Panc1 (cell line): ENCODE results near the gene TMEM91. TPM values are rescaled to one million over a fixed set of nuclear protein-coding genes. Genes with fewer than 3 reads are reported as not detected.
A peak's percentile ranks its signal among the peaks of the same experiment; 100 is the strongest.
"Not testable (repeated sequence)": the region's sequence is repeated elsewhere in the genome, so short reads cannot be mapped to it uniquely, and the experiment has no call there.

ENCODE experiments used
- ATAC-seq: fragments of 200-7000 bp; cut with Tn5 transposase; 2 replicates; pipeline ENCODE4 v1.9.1; 2020; ENCODE audit warnings: mild to moderate bottlenecking, moderate library complexity
- BruUV-seq: library from RNA; stranded (reverse); fragments of 400-500 nt; replicated peaks from 2 replicates; lab custom pipeline; 2021; lab: Mats Ljungman, UMichigan
- CTCF ChIA-PET: fragments of 300-600 bp; sonication (Branson Sonifier 250); formaldehyde crosslinking; loops from one replicate; lab custom pipeline; 2022; ENCODE audit warnings: antibody characterized with exemption; lab: Charles Lee
- POLR2A ChIA-PET: fragments of 300-600 bp; sonication (Branson Sonifier 250); formaldehyde crosslinking; loops from one replicate; lab custom pipeline; 2022; ENCODE audit warnings: antibody characterized with exemption; lab: Charles Lee
- DNase-seq: peaks from one replicate; pipeline ENCODE4 v3.0.0-alpha.2; 2010; ENCODE audit warnings: low read depth, low spot score
- H3K27ac ChIP-seq: 2 replicates; pipeline ENCODE4 v1.5.1; 2011; ENCODE audit warnings: mild to moderate bottlenecking, low read length, inconsistent platforms
- H3K27me3 ChIP-seq: fragments of 200-500 bp; sonication (Bioruptor generic); 2 replicates; pipeline ENCODE4 v1.6.0; 2014; ENCODE audit warnings: low read length, inconsistent platforms; ENCODE audit not compliant: control insufficient read depth, insufficient read depth
- H3K36me3 ChIP-seq: fragments of 200-500 bp; sonication (Bioruptor generic); 2 replicates; pipeline ENCODE4 v1.5.1; 2014; ENCODE audit warnings: inconsistent platforms, mild to moderate bottlenecking, low read length, moderate library complexity; ENCODE audit not compliant: control insufficient read depth, insufficient read depth
- H3K4me1 ChIP-seq: 2 replicates; pipeline ENCODE4 v1.5.1; 2011; ENCODE audit warnings: inconsistent platforms, mild to moderate bottlenecking, low read length, moderate library complexity; ENCODE audit not compliant: control insufficient read depth, insufficient read depth
- H3K4me3 ChIP-seq, 2 experiments: 2 replicates each; pipeline ENCODE4 v1.5.1; 2011 to 2012; ENCODE audit warnings: low read depth in 2 of 2, low read length in 2 of 2, mild to moderate bottlenecking in 2 of 2, inconsistent platforms in 1 of 2, moderate library complexity in 1 of 2
- H3K9me3 ChIP-seq: fragments of 200-500 bp; sonication (Bioruptor generic); 2 replicates; pipeline ENCODE4 v1.5.1; 2014; ENCODE audit warnings: low read depth, mild to moderate bottlenecking, inconsistent platforms, low read length, moderate library complexity; ENCODE audit not compliant: control insufficient read depth, insufficient read depth
- CTCF ChIP-seq: fragments of 450-650 bp; IDR thresholded peaks from 2 replicates; pipeline ENCODE4 v1.5.1; 2017; ENCODE audit warnings: mild to moderate bottlenecking
- POLR2AphosphoS5 ChIP-seq: IDR thresholded peaks from 2 replicates; pipeline ENCODE4 v1.6.1; 2012; ENCODE audit warnings: mild to moderate bottlenecking, low read depth, low read length, moderate library complexity
- REST ChIP-seq, 2 experiments: IDR thresholded peaks; 2 replicates each; pipeline ENCODE4 v1.6.1; 2011 to 2012; ENCODE audit warnings: low read depth in 2 of 2, control low read depth in 1 of 2, low read length in 1 of 2, mild to moderate bottlenecking in 1 of 2, moderate library complexity in 1 of 2; ENCODE audit not compliant: insufficient read depth in 1 of 2
- SIN3A ChIP-seq: IDR thresholded peaks from 2 replicates; pipeline ENCODE4 v1.6.1; 2012; ENCODE audit warnings: low read depth, mild to moderate bottlenecking, low read length, moderate library complexity, borderline replicate concordance; ENCODE audit not compliant: insufficient read depth
- TCF7L2 ChIP-seq: IDR thresholded peaks from 2 replicates; pipeline ENCODE4 v1.6.1; 2011; ENCODE audit warnings: mild to moderate bottlenecking, low read depth, low read length, inconsistent platforms
- in situ Hi-C: cut with HindIII; loops from 2 replicates; pipeline ENCODE4 v1.10.0; 2016; ENCODE audit warnings: low sequenced_read_pairs, low pct_unique_long_range_greater_than_20kb
- intact Hi-C: fragments of 100-400 bp; cut with micrococcal nuclease; formaldehyde crosslinking; loops from one replicate; pipeline ENCODE4 v1.10.0; 2022; ENCODE audit not compliant: unreplicated experiment
- total RNA-seq: library from RNA; stranded (reverse); gene quantifications from one replicate; pipeline ENCODE4 v1.2.1, GENCODE V29; 2021; ENCODE audit not compliant: unreplicated experiment

TMEM91 gene
- total RNA-seq, 1 experiment from 2014 or later = 4.4 TPM

GRCh38 chr19:41373993-41374392, 2.3 kb upstream of the TMEM91 start:
- H3K4me3 ChIP-seq = no peak overlapping the region
- in situ Hi-C loops (no loop called here), intact Hi-C loops (no loop called here)
- TSS peak; percentile 39 for BruUV-seq
- peaks cover 4% of the 10 kb centered on the region; the same call in 1 of the 2 replicates for H3K4me1 ChIP-seq
- H3K27me3 ChIP-seq = no peaks in the 10 kb centered on the region
- ATAC-seq (0 out of 2 replicates have a peak, but pooled peaks have one; percentile 26), DNase-seq (no peak)
- H3K27ac ChIP-seq = no peak overlapping the region
- ChIA-PET CTCF (no interaction called here), POLR2A (no interaction called here)
- H3K9me3 ChIP-seq = no peaks in the 10 kb centered on the region
- no peak for TF ChIP-seq SIN3A
- H3K36me3 ChIP-seq = no peaks in the 10 kb centered on the region

GRCh38 chr19:41376998-41377365, 649 bp downstream of the TMEM91 start:
- Histone ChIP-seq H3K27ac (no peak overlapping the region), H3K4me1 (peaks cover 4% of the 10 kb centered on the region; the same call in 1 of the 2 replicates), H3K4me3 (peak overlapping the region in 1 of 2 experiments; percentile 47; a peak in 3 of 4 replicates), H3K27me3 (no peaks in the 10 kb centered on the region), H3K36me3 (no peaks in the 10 kb centered on the region), H3K9me3 (no peaks in the 10 kb centered on the region)
- ChIA-PET POLR2A (no interaction called here), CTCF (no interaction called here)
- no peak for DNase-seq
- intact Hi-C loops (no loop called here), in situ Hi-C loops (no loop called here)
- BruUV-seq = no TSS peak
- TF ChIP-seq CTCF = no peak
- ATAC-seq = 0 out of 2 replicates have a peak, but pooled peaks have one; percentile 13

GRCh38 chr19:41377977-41378709, 1.8 kb downstream of the TMEM91 start:
- Histone ChIP-seq H3K9me3 (no peaks in the 10 kb centered on the region), H3K27me3 (no peaks in the 10 kb centered on the region), H3K27ac (no peak overlapping the region), H3K4me3 (no peak overlapping the region), H3K4me1 (peaks cover 4% of the 10 kb centered on the region; the same call in 1 of the 2 replicates), H3K36me3 (no peaks in the 10 kb centered on the region)
- CTCF ChIA-PET = no interaction called here
- intact Hi-C loops = no loop called here
- no peak for DNase-seq
- ATAC-seq = 0 out of 2 replicates have a peak, but pooled peaks have one; percentile 20
- BruUV-seq = no TSS peak
- in situ Hi-C loops = no loop called here
- TF ChIP-seq CTCF (no peak), SIN3A (no peak), POLR2AphosphoS5 (no peak), REST (IDR thresholded peaks at IDR 0.05; ENCODE audit: insufficient read depth in 1 of 2, low read depth in 2 of 2, low read length in 1 of 2) (no peak), TCF7L2 (no peak)
- POLR2A ChIA-PET = interaction anchor here (0.6 kb wide), 1 partner anchor 748 kb away, joined by 5 read pairs; no protein-coding TSS in a partner anchor

GRCh38 chr19:41381536-41381935, 5.2 kb downstream of the TMEM91 start:
- H3K36me3 ChIP-seq, in situ Hi-C loops, H3K27ac ChIP-seq, H3K4me1 ChIP-seq, H3K4me3 ChIP-seq, DNase-seq, BruUV-seq, H3K9me3 ChIP-seq, intact Hi-C loops, POLR2A ChIA-PET, CTCF ChIA-PET, ATAC-seq, H3K27me3 ChIP-seq: not testable (repeated sequence)
